Measurements from ENCODE around the gene SLC1A1. TPM values are rescaled to one million over a fixed set of nuclear protein-coding genes. Genes with fewer than 3 reads are reported as not detected.
"Not testable (repeated sequence)": the region's sequence is repeated elsewhere in the genome, so short reads cannot be mapped to it uniquely, and the experiment has no call there.

Gene SLC1A1
- total and polyA plus RNA-seq, 2 experiments from 2014 or later = 3.7 to 8.2 TPM

DNA sequence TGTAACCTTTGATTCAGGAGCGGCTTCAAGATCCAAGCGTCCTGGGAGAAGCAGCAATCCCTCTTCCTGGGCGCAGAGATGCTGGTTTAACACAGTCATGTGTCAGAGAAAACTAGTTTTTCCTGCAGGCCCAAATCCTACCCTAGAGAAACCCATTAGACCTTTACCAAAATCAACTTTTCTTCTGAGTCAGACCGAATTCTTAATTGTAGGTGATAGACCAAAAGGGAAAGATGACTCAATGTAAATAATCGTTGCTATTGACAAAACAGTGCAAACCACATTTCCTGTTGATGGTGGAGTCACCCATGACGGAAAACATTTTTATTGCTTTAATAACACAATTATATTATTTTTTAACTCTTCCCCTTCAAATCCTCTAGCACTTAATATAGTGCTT, 40.1 kb downstream of the SLC1A1 start (continued):
- TF ChIP-seq ZNF462 (CRISPR knock-in tag; IDR thresholded peaks at IDR 0.05) (no peak), ZNF331 (CRISPR knock-in tag; IDR thresholded peaks at IDR 0.05; ENCODE audit: low read depth) (no peak), STAT1 (IDR thresholded peaks at IDR 0.05; ENCODE audit: unreplicated experiment) (no peak), JUNB (IDR thresholded peaks at IDR 0.05; ENCODE audit: unreplicated experiment) (no peak), ZNF114 (CRISPR knock-in tag; IDR thresholded peaks at IDR 0.05) (no peak), NANOG (IDR thresholded peaks at IDR 0.05; ENCODE audit: borderline replicate concordance) (no peak)

GRCh38 chr9:4530831-4531230, 40.6 kb downstream of the SLC1A1 start:
- not testable (repeated sequence) for H3K27me3 ChIP-seq (ENCODE audit: insufficient read depth); H3K4me1 ChIP-seq (ENCODE audit: insufficient read depth); H3K36me3 ChIP-seq (ENCODE audit: insufficient read depth); H2AFZ ChIP-seq; H3K4me3 Mint-ChIP-seq; H3F3A ChIP-seq (replicated peaks; ENCODE audit: low read depth); H3K27me3 Mint-ChIP-seq (ENCODE audit: insufficient read depth, low read depth, poor library complexity); H3K79me2 ChIP-seq (replicated peaks; ENCODE audit: insufficient read depth); H3K4me3 ChIP-seq; H3K27ac ChIP-seq (ENCODE audit: low read depth); H4K20me1 ChIP-seq (replicated peaks; ENCODE audit: insufficient read depth); H3K27ac Mint-ChIP-seq; H3K9me2 ChIP-seq (ENCODE audit: insufficient read depth); ATAC-seq; H3K4me2 ChIP-seq; DNase-seq (ENCODE audit: low spot score)
- peaks cover 19% of the 10 kb centered on the region for H3K4me1 Mint-ChIP-seq
- peaks cover 10% of the 10 kb centered on the region for H3K36me3 Mint-ChIP-seq (ENCODE audit: low read depth)
- H3K9me3 Mint-ChIP-seq = peaks cover 23% of the 10 kb centered on the region
